Measurements from ENCODE around the gene CTSF.
"Not testable (repeated sequence)": the region's sequence is repeated elsewhere in the genome, so short reads cannot be mapped to it uniquely, and the experiment has no call there.

The CTSF gene

GRCh38 chr11:66548041-66548440 lies 20.4 kb downstream of the CTSF start:
- DNase-seq (ENCODE audit: low read depth, low spot score) = no peak
- H3K27ac ChIP-seq = no peak overlapping the region
- TF ChIP-seq POLR2AphosphoS5 (IDR thresholded peaks at IDR 0.05; ENCODE audit: borderline replicate concordance, low read depth, low read length) (no peak), EZH2 (IDR thresholded peaks at IDR 0.05) (no peak), FOXP2 (optimal IDR thresholded peaks at IDR 0.05; ENCODE audit: control extremely low read depth, extremely low read length, insufficient read depth) (no peak)
- H3K9me3 ChIP-seq (ENCODE audit: low read depth, low read length) = no peaks in the 10 kb centered on the region
- no peak overlapping the region for H3K4me3 ChIP-seq
- H3K36me3 ChIP-seq (ENCODE audit: insufficient read depth, low read length) = no peaks in the 10 kb centered on the region
- H3K9ac ChIP-seq (ENCODE audit: insufficient read length) = no peak overlapping the region

GRCh38 chr11:66547662-66548009 lies 20.8 kb downstream of the CTSF start:
- H3K9ac ChIP-seq (ENCODE audit: insufficient read length) = no peak overlapping the region
- H3K27ac ChIP-seq = no peak overlapping the region
- H3K36me3 ChIP-seq (ENCODE audit: insufficient read depth, low read length) = no peaks in the 10 kb centered on the region
- no peaks in the 10 kb centered on the region for H3K9me3 ChIP-seq (ENCODE audit: low read depth, low read length)
- H3K4me3 ChIP-seq = no peak overlapping the region
- DNase-seq (ENCODE audit: low read depth, low spot score) = no peak
- no peak for TF ChIP-seq FOXP2 (optimal IDR thresholded peaks at IDR 0.05; ENCODE audit: control extremely low read depth, extremely low read length, insufficient read depth)
- TF ChIP-seq EZH2 (IDR thresholded peaks at IDR 0.05) = no peak

GRCh38 chr11:66546966-66547661 lies 21.3 kb downstream of the CTSF start:
- no peak for DNase-seq (ENCODE audit: low read depth, low spot score)
- Histone ChIP-seq H3K9me3 (ENCODE audit: low read depth, low read length) (no peaks in the 10 kb centered on the region), H3K4me3 (peak overlapping the region; percentile 89; the same call in 1 of the 2 replicates), H3K36me3 (ENCODE audit: insufficient read depth, low read length) (no peaks in the 10 kb centered on the region), H3K27ac (no peak overlapping the region), H3K9ac (ENCODE audit: insufficient read length) (no peak overlapping the region)
- TF ChIP-seq POLR2AphosphoS5 (IDR thresholded peaks at IDR 0.05; ENCODE audit: borderline replicate concordance, low read depth, low read length) = no peak
- TF ChIP-seq FOXP2 (optimal IDR thresholded peaks at IDR 0.05; ENCODE audit: control extremely low read depth, extremely low read length, insufficient read depth) = no peak
- no peak for TF ChIP-seq EZH2 (IDR thresholded peaks at IDR 0.05)

GRCh38 chr11:66546368-66546965 lies 21.9 kb downstream of the CTSF start, which contains the start of gene ACTN3:
Gene ACTN3 (plus strand): TSS chr11:66546903. CDS start chr11:66546938, 35 bp downstream.
- no peaks in the 10 kb centered on the region for H3K9me3 ChIP-seq (ENCODE audit: low read depth, low read length)
- H3K4me3 ChIP-seq = peak within 1 kb of the TSS; percentile 89
- H3K27ac ChIP-seq = no peak within 1 kb of the TSS
- peak within 1 kb of the TSS; percentile 89 for H3K9ac ChIP-seq (ENCODE audit: insufficient read length)
- H3K36me3 ChIP-seq (ENCODE audit: insufficient read depth, low read length) = no peaks in the 10 kb centered on the region
- no peak for DNase-seq (ENCODE audit: low read depth, low spot score)
- TF ChIP-seq EZH2 (IDR thresholded peaks at IDR 0.05) = no peak
- no peak for TF ChIP-seq FOXP2 (optimal IDR thresholded peaks at IDR 0.05; ENCODE audit: control extremely low read depth, extremely low read length, insufficient read depth)
- TF ChIP-seq POLR2AphosphoS5 (IDR thresholded peaks at IDR 0.05; ENCODE audit: borderline replicate concordance, low read depth, low read length) = no peak

DNA sequence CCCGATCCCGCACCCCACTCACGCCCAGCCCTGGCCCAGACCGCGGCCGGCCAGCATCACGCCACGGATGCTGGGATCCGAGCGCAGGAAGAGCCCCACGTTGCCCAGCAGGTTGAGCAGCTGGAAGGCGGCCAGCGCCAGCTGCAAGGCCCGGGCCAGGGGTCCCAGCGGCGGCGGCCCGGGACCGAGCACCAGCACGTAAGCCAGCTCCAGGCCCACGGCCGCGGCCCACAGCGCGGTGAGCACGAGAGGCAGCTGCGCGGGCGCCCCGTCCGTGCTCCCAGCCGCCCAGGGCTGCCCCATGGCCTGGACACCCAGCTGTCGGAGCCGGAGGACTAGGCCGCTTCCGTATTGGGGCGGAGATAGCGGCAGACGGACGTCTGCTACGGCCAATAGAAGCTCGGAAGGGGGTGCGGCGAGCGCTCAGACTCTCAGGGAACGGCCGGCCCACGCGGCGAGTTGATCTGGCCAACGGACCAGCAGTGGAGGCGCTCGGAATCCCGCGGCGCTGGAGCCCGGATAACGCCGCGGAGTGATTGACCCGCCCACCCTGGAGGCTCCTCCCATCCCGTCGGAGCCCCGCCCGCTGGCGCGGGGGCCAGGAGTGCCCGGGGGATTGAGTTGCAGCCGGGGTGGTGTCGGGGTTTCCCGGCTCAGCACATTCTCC lies 22.6 kb downstream of the CTSF start, which contains the start of gene ZDHHC24:
ZDHHC24 (minus strand) TSS at position 348 of the 667 bp plus-strand sequence; CDS start at position 303, 45 bp downstream.
- Histone ChIP-seq H3K9ac (ENCODE audit: insufficient read length) (peak within 1 kb of the TSS; percentile 89), H3K36me3 (ENCODE audit: insufficient read depth, low read length) (no peaks in the 10 kb centered on the region), H3K4me3 (peak within 1 kb of the TSS; percentile 89), H3K9me3 (ENCODE audit: low read depth, low read length) (no peaks in the 10 kb centered on the region), H3K27ac (no peak within 1 kb of the TSS)
- DNase-seq (ENCODE audit: low read depth, low spot score) = peak; percentile 2
- TF ChIP-seq FOXP2 (optimal IDR thresholded peaks at IDR 0.05; ENCODE audit: control extremely low read depth, extremely low read length, insufficient read depth) = no peak
- no peak for TF ChIP-seq EZH2 (IDR thresholded peaks at IDR 0.05)
- TF ChIP-seq POLR2AphosphoS5 (IDR thresholded peaks at IDR 0.05; ENCODE audit: borderline replicate concordance, low read depth, low read length) = peak; percentile 66; the same call in 1 of the 2 replicates

- H3K27ac ChIP-seq; DNase-seq (ENCODE audit: low read depth, low spot score); H3K9me3 ChIP-seq (ENCODE audit: low read depth, low read length); H3K36me3 ChIP-seq (ENCODE audit: insufficient read depth, low read length): not testable (repeated sequence)
- Histone ChIP-seq H3K9ac (ENCODE audit: insufficient read length) (peak overlapping the region; percentile 89), H3K4me3 (peak overlapping the region; percentile 89)
Observed at GRCh38 chr11:66544952-66545351, 23.5 kb downstream of the CTSF start.

DNA sequence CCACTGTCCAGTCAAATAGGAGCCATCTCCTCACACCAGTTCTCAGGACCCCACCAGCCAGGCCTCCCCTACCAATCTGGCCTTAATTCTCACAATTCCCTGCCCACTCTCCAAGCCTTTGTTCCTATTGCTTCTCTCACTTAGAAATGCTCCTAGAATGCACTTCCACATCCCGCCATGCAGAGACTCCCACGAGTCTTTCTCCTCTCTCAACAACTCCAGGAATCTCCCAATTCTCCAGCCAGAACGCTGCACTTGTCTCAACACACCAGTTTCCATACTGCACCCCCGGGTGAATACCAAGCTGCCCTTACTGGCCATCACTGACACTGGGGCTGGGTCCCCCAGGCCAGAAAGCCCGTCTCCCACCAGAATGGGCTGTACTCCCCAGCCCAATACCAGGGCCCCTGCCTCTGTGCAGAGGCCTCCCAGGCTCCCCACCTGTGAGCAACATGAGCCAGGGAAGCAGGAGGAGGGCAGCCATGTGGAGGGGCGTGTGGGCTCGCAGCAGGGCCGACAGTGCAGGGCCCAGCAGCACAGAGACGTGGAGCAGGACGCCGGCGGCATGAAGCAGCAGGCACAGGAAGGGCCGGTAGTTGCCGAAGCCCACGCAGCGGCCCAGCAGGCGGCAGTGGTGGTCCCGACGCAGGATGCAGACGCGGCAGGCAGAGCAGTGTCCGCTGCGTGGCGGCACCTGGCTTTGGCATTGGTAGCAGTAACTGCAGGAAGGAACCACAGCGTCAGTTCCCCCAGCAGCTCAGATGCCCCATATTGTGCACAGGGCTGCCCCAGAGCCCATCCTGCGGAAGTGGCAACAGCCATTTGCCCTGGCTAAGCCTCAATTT lies 24.9 kb downstream of the CTSF start:
- TF ChIP-seq POLR2AphosphoS5 (IDR thresholded peaks at IDR 0.05; ENCODE audit: borderline replicate concordance, low read depth, low read length) = no peak
- TF ChIP-seq FOXP2 (optimal IDR thresholded peaks at IDR 0.05; ENCODE audit: control extremely low read depth, extremely low read length, insufficient read depth) = no peak
- no peak for TF ChIP-seq EZH2 (IDR thresholded peaks at IDR 0.05)
- no peak overlapping the region for H3K4me3 ChIP-seq
- H3K36me3 ChIP-seq (ENCODE audit: insufficient read depth, low read length) = no peaks in the 10 kb centered on the region
- H3K9ac ChIP-seq (ENCODE audit: insufficient read length) = no peak overlapping the region
- no peak for DNase-seq (ENCODE audit: low read depth, low spot score)
- no peak overlapping the region for H3K27ac ChIP-seq
- no peaks in the 10 kb centered on the region for H3K9me3 ChIP-seq (ENCODE audit: low read depth, low read length)

DNA sequence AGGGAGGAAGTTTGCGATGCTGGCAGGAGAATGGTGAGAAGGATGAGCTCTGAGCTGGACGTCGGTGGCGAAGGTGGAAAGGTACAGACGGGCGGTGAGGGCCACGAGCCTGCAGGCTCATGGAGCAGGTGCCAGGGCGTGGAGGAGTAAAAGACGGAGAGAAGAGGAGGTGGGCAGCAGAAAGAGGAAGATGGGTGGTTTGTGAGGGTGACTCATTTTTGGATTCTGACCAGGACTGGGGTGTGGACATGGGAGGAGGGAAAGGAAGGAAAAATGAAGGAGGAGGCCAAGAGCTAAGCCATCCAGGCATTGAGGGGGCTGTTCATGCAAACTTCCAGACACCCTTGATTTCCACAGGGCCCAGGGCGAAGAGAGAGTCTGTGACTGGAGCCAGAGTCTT lies 26.0 kb downstream of the CTSF start:
- Histone ChIP-seq H3K4me3 (no peak overlapping the region), H3K27ac (no peak overlapping the region), H3K9me3 (ENCODE audit: low read depth, low read length) (no peaks in the 10 kb centered on the region), H3K9ac (ENCODE audit: insufficient read length) (no peak overlapping the region), H3K36me3 (ENCODE audit: insufficient read depth, low read length) (no peaks in the 10 kb centered on the region)
- DNase-seq (ENCODE audit: low read depth, low spot score) = no peak
- TF ChIP-seq POLR2AphosphoS5 (IDR thresholded peaks at IDR 0.05; ENCODE audit: borderline replicate concordance, low read depth, low read length) (no peak), FOXP2 (optimal IDR thresholded peaks at IDR 0.05; ENCODE audit: control extremely low read depth, extremely low read length, insufficient read depth) (no peak), EZH2 (IDR thresholded peaks at IDR 0.05) (no peak)
